KMS-11 (cell line): ENCODE measurements around the gene SLC5A5.

Experiments
- H2AFZ ChIP-seq: fragments of 200-600 bp; sonication (generic); 2 replicates; pipeline ENCODE4 v1.6.1; 2016; ENCODE audit warnings: antibody characterized with exemption, mixed run types, low read depth
- H3K27ac ChIP-seq: fragments of 200-600 bp; sonication (generic); 2 replicates; pipeline ENCODE4 v1.6.1; 2016; ENCODE audit warnings: mild to moderate bottlenecking, mixed run types
- H3K27me3 ChIP-seq: fragments of 200-600 bp; sonication (generic); 2 replicates; pipeline ENCODE4 v1.6.1; 2017; ENCODE audit warnings: mild to moderate bottlenecking, low read depth, mixed run types, moderate library complexity; ENCODE audit not compliant: insufficient read depth
- H3K36me3 ChIP-seq: fragments of 200-600 bp; sonication (generic); 2 replicates; pipeline ENCODE4 v1.6.1; 2017; ENCODE audit warnings: mild to moderate bottlenecking, mixed run types; ENCODE audit not compliant: insufficient read depth
- H3K4me1 ChIP-seq: fragments of 200-600 bp; sonication (generic); 2 replicates; pipeline ENCODE4 v1.6.1; 2016; ENCODE audit warnings: mild to moderate bottlenecking, low read depth, mixed run types; ENCODE audit not compliant: poor library complexity, severe bottlenecking
- H3K4me2 ChIP-seq: fragments of 200-600 bp; sonication (generic); 2 replicates; pipeline ENCODE4 v1.7.0; 2016; ENCODE audit warnings: mild to moderate bottlenecking, mixed run types
- H3K4me3 ChIP-seq: fragments of 200-600 bp; sonication (generic); IDR thresholded peaks from 2 replicates; pipeline ENCODE4 v1.6.1; 2017; ENCODE audit warnings: low read depth, low read length, mixed read lengths; ENCODE audit not compliant: insufficient read depth
- H3K79me2 ChIP-seq: fragments of 200-600 bp; sonication (generic); 2 replicates; pipeline ENCODE4 v1.6.1; 2016; ENCODE audit warnings: low read depth, mixed run types; ENCODE audit not compliant: insufficient read depth
- H3K9ac ChIP-seq: fragments of 200-600 bp; sonication (generic); 2 replicates; pipeline ENCODE4 v1.6.1; 2016; ENCODE audit warnings: mild to moderate bottlenecking, mixed run types
- H4K20me1 ChIP-seq: fragments of 200-600 bp; sonication (generic); 2 replicates; pipeline ENCODE4 v1.6.1; 2016; ENCODE audit warnings: mild to moderate bottlenecking, mixed run types; ENCODE audit not compliant: insufficient read depth
- TF ChIP-seq, protein P1 (sequence below): fragments of 200-600 bp; sonication (generic); conservative IDR thresholded peaks from 2 replicates; pipeline ENCODE4 v1.6.1; 2017; ENCODE audit warnings: low read depth, mild to moderate bottlenecking, antibody characterized with exemption, low read length, moderate library complexity, mixed read lengths

The SLC5A5 gene

DNA sequence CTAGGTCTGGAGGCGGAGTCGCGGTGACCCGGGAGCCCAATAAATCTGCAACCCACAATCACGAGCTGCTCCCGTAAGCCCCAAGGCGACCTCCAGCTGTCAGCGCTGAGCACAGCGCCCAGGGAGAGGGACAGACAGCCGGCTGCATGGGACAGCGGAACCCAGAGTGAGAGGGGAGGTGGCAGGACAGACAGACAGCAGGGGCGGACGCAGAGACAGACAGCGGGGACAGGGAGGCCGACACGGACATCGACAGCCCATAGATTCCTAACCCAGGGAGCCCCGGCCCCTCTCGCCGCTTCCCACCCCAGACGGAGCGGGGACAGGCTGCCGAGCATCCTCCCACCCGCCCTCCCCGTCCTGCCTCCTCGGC lies at the start of gene SLC5A5:
TSS of gene SLC5A5 (plus strand) at position 68 of the 373 bp plus-strand sequence. CDS start 375 bp downstream, outside the sequence.
- Histone ChIP-seq H3K27me3 (peaks cover 53% of the 10 kb centered on the region; the same call in 1 of the 2 replicates), H3K4me3 (no peak within 1 kb of the TSS), H3K79me2 (no peaks in the 10 kb centered on the region), H3K4me2 (no peak within 1 kb of the TSS), H2AFZ (no peak within 1 kb of the TSS), H3K4me1 (no peaks in the 10 kb centered on the region), H3K27ac (no peak within 1 kb of the TSS), H3K36me3 (no peaks in the 10 kb centered on the region), H3K9ac (no peak within 1 kb of the TSS), H4K20me1 (no peaks in the 10 kb centered on the region)
- TF ChIP-seq, protein P1, sequence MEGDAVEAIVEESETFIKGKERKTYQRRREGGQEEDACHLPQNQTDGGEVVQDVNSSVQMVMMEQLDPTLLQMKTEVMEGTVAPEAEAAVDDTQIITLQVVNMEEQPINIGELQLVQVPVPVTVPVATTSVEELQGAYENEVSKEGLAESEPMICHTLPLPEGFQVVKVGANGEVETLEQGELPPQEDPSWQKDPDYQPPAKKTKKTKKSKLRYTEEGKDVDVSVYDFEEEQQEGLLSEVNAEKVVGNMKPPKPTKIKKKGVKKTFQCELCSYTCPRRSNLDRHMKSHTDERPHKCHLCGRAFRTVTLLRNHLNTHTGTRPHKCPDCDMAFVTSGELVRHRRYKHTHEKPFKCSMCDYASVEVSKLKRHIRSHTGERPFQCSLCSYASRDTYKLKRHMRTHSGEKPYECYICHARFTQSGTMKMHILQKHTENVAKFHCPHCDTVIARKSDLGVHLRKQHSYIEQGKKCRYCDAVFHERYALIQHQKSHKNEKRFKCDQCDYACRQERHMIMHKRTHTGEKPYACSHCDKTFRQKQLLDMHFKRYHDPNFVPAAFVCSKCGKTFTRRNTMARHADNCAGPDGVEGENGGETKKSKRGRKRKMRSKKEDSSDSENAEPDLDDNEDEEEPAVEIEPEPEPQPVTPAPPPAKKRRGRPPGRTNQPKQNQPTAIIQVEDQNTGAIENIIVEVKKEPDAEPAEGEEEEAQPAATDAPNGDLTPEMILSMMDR, result no peak

DNA sequence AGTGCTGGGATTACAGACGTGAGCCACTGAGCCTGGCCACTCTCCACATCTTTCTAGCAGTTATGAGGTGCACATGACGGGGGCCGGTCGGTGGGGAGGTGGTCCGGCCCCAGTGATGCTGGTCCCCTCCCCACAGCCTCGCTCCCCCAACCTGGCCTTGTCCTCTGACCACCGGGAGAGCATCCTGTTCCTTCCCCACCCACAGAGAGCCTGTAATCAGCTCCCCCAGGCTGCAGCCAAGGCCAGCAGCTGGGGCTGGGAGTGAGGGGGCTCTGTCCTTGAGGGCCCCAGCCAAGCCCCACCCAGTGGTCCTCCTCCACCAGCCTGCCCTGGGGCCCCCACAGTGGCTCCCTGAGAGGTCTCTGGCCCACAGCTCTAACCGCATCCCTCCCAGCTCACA lies 47.4 kb upstream of the SLC5A5 start:
- Histone ChIP-seq H3K9ac (no peak overlapping the region), H3K4me3 (no peak overlapping the region), H4K20me1 (no peaks in the 10 kb centered on the region), H3K79me2 (no peaks in the 10 kb centered on the region), H2AFZ (no peak overlapping the region), H3K27me3 (no peaks in the 10 kb centered on the region), H3K4me1 (no peaks in the 10 kb centered on the region), H3K36me3 (no peaks in the 10 kb centered on the region), H3K4me2 (no peak overlapping the region), H3K27ac (no peak overlapping the region)
- TF ChIP-seq, protein P1, result no peak

DNA sequence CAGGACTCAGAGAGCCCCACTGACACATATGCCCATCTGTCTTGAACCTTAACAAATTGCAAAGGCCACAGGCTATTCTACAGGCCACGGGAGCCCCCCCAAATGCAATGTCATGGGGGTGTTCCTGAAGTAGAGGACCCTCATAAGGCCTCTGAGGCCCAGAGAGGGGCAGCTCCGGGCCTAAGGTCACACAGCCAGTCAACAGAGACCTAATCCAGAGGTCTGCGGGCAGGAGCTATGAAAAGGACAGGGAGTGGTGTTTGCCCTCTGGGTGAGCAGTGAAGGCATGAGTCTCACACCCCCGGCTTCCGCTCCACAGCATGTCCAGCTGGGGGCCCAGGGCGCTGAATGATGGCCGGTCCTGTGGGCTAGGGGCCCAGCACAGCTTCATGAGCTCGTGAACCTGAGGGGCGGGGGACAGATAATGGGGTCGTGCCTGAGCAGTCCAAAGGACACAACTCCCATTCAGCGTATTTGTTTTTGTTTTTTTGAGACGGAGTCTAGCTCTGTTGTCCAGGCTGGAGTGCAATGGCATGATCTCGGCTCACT lies 45.2 kb upstream of the SLC5A5 start:
- Histone ChIP-seq H3K4me3 (no peak overlapping the region), H3K36me3 (no peaks in the 10 kb centered on the region), H3K4me2 (no peak overlapping the region), H3K79me2 (no peaks in the 10 kb centered on the region), H4K20me1 (no peaks in the 10 kb centered on the region), H3K27me3 (no peaks in the 10 kb centered on the region), H2AFZ (no peak overlapping the region), H3K4me1 (no peaks in the 10 kb centered on the region), H3K27ac (no peak overlapping the region), H3K9ac (no peak overlapping the region)
- TF ChIP-seq, protein P1, result no peak

DNA sequence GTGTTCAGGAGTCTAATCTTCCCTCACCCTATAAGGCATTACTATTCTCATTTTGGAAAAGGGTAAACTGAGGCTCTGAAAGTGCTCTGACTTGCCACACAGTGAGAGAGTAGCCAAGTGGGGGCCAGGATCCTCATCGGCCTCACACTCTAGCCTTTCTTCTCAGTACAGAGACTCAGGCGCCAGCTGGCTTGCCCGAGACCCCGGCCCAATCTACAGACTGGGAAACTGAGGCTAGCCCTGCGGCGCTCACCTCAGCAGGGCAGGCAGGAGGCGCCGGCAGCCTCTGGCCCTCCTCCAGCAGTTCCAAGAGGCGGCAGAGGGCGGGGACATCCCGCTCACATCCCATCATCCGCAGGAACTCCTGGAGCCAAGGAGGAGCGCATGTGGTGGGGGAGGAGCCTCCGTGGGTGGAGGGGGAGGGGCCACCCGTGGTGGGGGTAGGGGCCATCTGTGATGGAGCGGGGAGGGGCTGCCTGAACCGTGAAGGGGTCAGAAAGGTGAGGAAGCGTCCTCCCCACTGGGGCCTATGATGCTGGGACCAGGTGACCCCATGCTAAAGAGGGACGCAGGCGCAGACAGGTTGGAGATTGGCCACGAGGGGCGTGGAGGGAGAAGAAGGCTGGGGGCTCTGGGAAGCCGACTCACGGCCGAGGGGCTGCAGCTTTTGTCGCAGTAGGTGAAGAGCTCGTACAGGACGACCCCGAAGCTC lies 41.7 kb upstream of the SLC5A5 start:
- Histone ChIP-seq H4K20me1 (no peaks in the 10 kb centered on the region), H3K79me2 (no peaks in the 10 kb centered on the region), H3K9ac (no peak overlapping the region), H3K27me3 (no peaks in the 10 kb centered on the region), H3K36me3 (no peaks in the 10 kb centered on the region), H3K27ac (no peak overlapping the region), H2AFZ (no peak overlapping the region), H3K4me2 (no peak overlapping the region), H3K4me3 (no peak overlapping the region), H3K4me1 (no peaks in the 10 kb centered on the region)
- TF ChIP-seq, protein P1, result no peak
